ENCODE results near the gene USP20.

The USP20 gene

GRCh38 chr9:129894120-129894823 lies 59.0 kb downstream of the USP20 start:
- no peak for DNase-seq

- DNase-seq: no peak
Measured at GRCh38 chr9:129895376-129896268, 60.4 kb downstream of the USP20 start.

GRCh38 chr9:129897263-129897662 lies 62.0 kb downstream of the USP20 start:
- DNase-seq: no peak

GRCh38 chr9:129898185-129898584 lies 62.9 kb downstream of the USP20 start:
- DNase-seq: no peak

GRCh38 chr9:129899620-129900019 lies 64.4 kb downstream of the USP20 start:
- DNase-seq: no peak

- DNase-seq: no peak
Measured at GRCh38 chr9:129900263-129901027, 65.2 kb downstream of the USP20 start.

GRCh38 chr9:129901993-129902739 lies 66.9 kb downstream of the USP20 start:
- no peak for DNase-seq

- no peak for DNase-seq
Measured at GRCh38 chr9:129902740-129903134, 67.5 kb downstream of the USP20 start.

- no peak for DNase-seq
Measured at GRCh38 chr9:129904734-129905133, 69.5 kb downstream of the USP20 start.

GRCh38 chr9:129906298-129906697 lies 71.0 kb downstream of the USP20 start:
- DNase-seq: no peak

- no peak for DNase-seq
Measured at GRCh38 chr9:129907201-129907600, 71.9 kb downstream of the USP20 start.

GRCh38 chr9:129908906-129909305 lies 73.6 kb downstream of the USP20 start:
- DNase-seq: no peak

GRCh38 chr9:129909851-129910250 lies 74.6 kb downstream of the USP20 start:
- no peak for DNase-seq

GRCh38 chr9:129910628-129911567 lies 75.6 kb downstream of the USP20 start:
- DNase-seq: no peak

GRCh38 chr9:129914051-129914450 lies 78.8 kb downstream of the USP20 start:
- DNase-seq: no peak

- DNase-seq: no peak
Measured at GRCh38 chr9:129916707-129917106, 81.4 kb downstream of the USP20 start.

- DNase-seq: no peak
Measured at GRCh38 chr9:129918296-129918950, 83.2 kb downstream of the USP20 start.

GRCh38 chr9:129919277-129919676 lies 84.0 kb downstream of the USP20 start:
- DNase-seq: no peak

GRCh38 chr9:129919841-129920240 lies 84.6 kb downstream of the USP20 start:
- DNase-seq: no peak

GRCh38 chr9:129921905-129922304 lies 86.6 kb downstream of the USP20 start:
- DNase-seq: no peak

- DNase-seq: no peak
Measured at GRCh38 chr9:129923589-129923988, 88.3 kb downstream of the USP20 start.
